ENCODE results near the gene TNFRSF1A.
"Not testable (repeated sequence)": the region's sequence is repeated elsewhere in the genome, so short reads cannot be mapped to it uniquely, and the experiment has no call there.

Gene TNFRSF1A

DNA sequence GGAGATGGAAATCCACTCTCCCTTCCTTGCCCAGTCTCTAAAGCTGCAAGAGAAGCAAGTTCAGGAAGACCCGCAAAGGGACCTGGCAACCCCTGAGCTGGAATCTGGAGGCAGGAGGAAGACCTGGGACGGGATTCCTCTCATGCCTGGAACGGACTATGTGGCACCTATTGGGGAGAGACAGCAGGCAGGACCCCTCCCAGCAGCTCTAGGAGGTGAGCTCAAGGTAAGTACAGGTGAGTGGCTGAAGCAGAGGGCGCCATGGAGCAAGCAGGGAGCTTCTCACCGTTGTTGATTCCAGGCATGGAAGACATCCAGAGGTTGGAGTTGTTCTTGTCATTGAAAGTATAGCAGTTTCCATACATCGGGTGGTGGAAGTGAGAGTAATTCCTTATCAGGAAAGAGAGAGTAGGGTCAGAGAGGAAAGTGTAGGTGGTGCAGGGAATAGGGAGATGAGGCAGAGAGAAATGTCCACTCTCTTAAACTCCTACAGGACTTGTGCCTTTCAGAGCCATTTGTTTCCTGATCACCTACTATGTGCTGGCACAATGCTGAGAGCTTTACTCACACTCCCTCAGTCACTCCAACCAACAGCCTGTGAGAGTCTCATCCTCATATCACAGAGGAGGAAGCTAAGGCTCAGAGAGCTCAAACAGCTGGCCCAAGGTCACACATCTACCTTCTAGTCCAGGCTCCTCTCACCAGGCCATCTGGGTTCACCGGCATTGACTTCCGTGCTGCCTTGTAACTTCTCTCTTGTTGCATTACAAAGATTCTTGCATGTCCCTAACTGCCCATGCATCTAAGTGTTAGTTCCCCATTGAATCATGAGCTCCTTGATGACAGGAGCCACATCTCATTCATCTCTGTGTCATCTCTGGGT lies 13.9 kb upstream of the TNFRSF1A start:
- DNase-seq, result no peak

GRCh38 chr12:6354495-6355393 lies 12.9 kb upstream of the TNFRSF1A start:
- DNase-seq, result no peak

DNA sequence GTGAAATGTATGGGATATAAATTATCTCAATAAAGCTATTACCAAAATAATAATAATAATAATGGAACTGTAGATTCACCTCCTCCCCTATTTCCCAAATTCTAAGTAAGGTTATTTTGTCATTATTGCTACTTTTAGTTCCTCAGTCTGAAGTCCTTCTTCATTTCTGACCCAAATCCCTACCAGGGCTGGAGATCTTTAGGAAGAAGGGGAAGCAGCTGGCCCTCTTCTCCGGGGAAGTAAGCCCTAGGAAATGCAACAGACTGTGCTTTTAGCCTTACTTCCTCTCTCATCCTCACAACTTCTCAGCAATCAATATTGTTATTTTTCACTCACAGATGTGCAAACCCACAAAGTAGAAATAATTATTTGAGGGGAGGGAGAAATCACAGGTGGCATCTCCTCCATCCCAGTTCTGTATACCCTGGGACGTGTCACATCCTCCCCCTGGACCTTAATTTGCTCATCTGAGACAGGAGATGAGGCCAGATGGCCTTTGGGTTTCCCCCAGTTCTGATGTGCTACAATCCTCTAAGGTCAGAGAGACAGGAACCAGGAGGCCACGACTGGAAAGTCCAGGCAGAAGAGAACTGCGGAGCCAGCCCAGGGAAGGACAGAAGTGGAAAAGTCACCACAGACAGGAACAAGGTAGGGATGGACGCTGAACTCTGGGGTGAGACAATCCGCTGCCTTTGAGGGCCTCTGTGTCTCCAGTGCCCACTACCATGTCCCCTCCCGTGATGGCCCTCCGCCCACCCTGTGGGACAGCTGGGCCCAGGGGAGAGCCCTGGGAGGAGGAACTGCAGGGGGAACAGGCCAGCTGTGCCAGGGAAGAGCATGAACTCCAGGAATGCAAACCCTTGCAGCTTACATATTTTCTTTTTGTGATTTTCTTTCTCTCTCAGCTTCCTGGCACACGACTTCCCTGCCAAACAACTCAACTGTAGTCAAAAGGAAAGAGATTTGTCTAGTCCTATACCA lies 10.6 kb upstream of the TNFRSF1A start:
- DNase-seq, result no peak

DNA sequence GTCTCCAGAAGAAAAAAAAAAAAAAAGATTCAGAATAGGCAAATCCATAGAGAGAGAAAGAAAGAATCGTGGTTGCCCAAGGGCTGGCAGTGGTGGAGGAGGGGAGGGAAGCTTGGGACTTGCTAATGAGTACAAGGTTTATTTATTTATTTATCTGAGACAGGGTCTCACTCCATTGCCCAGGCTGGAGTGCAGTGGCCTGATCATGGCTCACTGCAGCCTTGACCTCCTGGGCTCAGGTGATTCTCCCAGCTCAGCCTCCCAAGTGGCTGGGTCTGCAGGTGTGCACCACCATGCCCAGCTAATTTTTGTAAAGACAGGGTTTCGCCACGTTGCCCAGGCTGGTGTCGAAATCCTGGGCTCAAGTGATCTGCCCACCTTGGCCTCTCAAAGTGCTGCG lies 9.7 kb upstream of the TNFRSF1A start:
- no peak for DNase-seq

DNA sequence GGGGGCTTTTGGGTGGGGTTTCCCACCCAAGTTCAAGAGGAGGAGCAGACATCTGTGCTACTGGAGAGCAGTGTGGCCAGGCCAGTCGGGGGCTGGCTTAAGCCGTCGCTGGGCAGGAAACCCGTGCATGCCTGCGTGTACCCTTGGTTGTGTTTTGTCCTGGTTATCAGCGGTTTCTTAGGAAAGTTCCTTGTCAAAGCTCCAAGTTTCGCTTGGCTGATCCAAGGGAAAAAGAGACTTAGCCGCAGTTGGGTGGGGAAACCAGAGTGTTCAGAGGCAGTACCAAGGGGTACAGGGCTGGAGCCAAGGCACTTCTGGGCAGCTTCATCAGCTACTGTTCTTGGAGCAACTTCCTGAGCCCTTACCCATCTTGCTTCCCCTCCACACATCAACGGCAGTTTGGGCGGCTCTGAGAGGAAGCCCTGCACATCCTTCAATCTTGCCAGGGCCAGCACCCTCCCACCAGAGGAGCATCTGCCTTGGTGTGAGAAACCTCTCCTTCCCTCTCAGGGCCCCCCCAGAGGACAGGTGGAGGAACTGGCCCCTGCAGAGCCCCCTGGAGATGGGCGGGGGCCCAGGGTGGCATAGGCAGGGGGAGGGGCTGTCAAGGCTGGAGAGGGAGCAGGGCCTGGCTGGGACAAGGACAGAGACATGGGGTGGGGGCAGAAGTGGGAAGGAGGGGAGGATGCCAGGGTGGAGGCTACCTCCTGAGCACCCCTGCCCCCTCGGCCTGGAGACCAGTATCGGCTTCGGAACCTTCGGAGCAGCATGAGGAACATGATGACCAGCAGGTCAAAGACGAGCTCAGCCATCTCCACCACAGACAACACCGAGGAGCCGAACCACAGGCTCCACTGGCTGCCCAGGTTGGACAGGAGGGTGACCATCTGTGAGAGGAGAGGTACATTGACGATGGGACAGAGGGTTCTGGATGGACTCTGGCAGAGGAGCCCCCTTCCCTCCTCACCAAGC lies 5.8 kb upstream of the TNFRSF1A start:
- DNase-seq, result no peak

DNA sequence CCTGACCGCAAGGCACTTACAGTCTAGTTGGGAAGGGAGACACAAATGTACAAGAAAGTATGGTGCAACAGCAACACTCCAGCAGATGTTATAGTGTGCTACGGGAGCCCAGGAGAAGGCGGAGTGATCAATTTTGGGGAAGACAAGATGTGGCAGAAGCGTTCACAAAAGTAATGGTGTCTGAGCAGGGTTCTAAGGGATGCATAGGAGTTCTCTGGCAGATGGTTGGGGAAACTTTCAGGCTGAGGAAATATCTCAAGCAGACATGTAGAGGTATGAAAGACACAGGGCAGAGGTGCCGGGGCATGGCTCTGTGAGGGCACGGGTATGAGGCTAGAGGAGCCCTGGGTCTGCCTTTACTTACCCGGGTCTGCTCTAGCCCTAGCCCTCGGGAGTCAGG lies 5.1 kb upstream of the TNFRSF1A start:
- no peak for DNase-seq

GRCh38 chr12:6346235-6346832 lies 4.5 kb upstream of the TNFRSF1A start:
- DNase-seq, result no peak

- DNase-seq, result peak; percentile 58
Observed at GRCh38 chr12:6345319-6346091, 3.6 kb upstream of the TNFRSF1A start.

GRCh38 chr12:6344101-6344660 lies 2.3 kb upstream of the TNFRSF1A start:
- not testable (repeated sequence) for DNase-seq

DNA sequence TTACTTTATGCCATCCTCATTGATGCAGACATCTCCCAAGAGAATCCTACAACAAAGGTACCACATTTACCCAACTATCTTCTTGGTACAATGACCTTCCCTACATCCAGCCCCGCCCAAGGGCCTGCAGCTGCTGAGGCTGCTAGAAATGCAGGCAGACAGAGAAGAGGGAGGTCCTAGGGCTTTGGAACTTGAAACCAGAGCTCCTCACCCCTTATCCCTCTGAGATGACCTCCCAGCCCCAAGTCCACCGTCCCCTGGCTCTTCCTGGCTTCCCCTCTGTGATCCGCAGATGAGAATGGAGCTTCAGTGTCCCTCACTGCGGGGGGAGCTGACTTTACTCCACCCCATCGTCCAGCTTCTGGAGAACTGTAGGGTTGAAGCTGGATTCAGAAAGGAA lies 1.6 kb upstream of the TNFRSF1A start:
- no peak for DNase-seq

DNA sequence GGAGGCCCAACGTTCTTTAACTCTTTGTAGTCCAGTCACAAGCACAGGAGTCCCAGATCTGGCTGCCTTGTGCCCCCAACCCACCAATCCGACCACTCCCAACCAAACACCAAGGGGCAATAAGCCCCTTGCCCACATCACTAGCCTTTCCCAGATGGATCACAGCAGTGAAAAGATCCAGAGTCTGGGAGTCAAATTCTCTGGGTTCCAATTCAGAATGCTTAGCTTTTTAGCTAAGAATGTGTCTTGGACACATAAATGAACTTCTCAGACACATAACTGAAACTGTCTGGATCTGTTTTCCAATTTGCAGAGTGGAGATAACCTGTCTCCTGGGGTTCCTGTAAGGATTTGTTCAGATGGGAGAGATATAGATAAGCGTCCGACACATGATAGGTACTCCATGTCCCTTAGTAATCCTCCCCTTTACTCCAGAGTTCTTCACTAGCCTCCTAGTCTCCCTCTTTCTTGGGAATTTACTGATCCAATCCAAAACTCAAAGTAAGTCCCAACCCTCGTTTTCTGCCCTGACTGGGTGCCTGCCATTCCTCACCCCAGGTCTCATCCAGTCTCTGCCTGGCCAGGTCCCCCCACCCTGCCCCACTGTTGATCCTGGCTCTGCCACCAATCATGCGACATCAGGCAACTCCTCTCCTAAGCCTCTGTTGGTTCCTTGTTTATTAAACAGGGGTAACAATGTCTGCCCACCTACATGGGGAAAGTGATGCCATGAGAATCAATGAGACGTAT lies 439 bp upstream of the TNFRSF1A start:
- DNase-seq, result no peak

- DNase-seq, result no peak
Observed at GRCh38 chr12:6340745-6341416, 995 bp downstream of the TNFRSF1A start.

DNA sequence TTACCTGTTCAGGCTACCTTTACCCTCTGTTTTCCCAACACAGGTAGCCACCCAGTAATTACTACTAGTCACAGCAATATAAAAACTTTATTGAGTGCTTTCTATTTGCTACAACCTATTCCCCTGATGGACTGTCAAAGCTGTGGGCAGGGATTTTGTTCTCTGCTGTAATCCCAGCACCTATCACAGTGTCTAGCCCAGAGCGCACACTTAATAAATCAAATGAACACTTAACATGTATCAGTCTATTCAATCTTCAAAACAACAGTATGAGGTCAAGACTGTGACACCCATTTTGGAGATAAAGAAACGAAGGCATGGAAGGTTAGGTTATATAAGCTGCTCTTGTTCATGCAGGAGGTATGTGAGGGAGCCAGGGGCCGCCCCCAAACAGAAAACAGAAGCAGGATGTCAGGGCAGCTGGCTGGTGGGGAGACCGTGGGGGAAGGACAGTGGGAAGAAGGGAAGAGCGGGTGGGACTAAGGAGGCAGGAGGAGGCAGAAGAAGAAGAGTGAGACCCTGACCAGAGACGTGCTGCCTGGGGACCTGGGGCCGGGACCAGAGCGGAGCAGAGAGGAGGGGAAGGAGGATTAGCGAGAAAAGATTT lies 1.7 kb downstream of the TNFRSF1A start:
- no peak for DNase-seq

GRCh38 chr12:6338955-6339354 lies 2.9 kb downstream of the TNFRSF1A start:
- DNase-seq, result no peak

- not testable (repeated sequence) for DNase-seq
Observed at GRCh38 chr12:6338536-6338935, 3.3 kb downstream of the TNFRSF1A start.

GRCh38 chr12:6337958-6338433 lies 3.9 kb downstream of the TNFRSF1A start:
- DNase-seq, result peak; percentile 7

Measured in stimulated activated CD4-positive, alpha-beta T cell treated with anti-CD3 and anti-CD28 coated beads, Interleukin-4, amount 100 ng/mL, for 24 hours (primary cell).